Tibial artery (tissue), 4 donors: ENCODE results near the gene SEMA3B.
"Not testable (repeated sequence)": the region's sequence is repeated elsewhere in the genome, so short reads cannot be mapped to it uniquely, and the experiment has no call there.

Source experiments
- DNase-seq, 2 donors: peaks; one replicate each; pipeline ENCODE4 v3.0.0-alpha.2; 2019
- H3K27ac ChIP-seq, 2 donors: fragments of 200-600 bp; sonication (generic) in 1 of 2; 1 replicate in 1 of 2; 2 replicates in 1 of 2; pipeline ENCODE4 v1.5.1; 2018 to 2019; ENCODE audit warnings: mild to moderate bottlenecking in 1 of 2
- H3K27me3 ChIP-seq, 2 donors: fragments of 200-600 bp; sonication (generic) in 1 of 2; one replicate each; pipeline versions ENCODE4 v1.5.1 to v1.6.0; 2016 to 2019
- H3K36me3 ChIP-seq, 3 donors: fragments of 200-600 bp; sonication (generic) in 2 of 3; one replicate each; pipeline ENCODE4 v1.5.1; 2016 to 2019; ENCODE audit warnings: mild to moderate bottlenecking in 2 of 3
- H3K4me1 ChIP-seq, 4 donors: fragments of 200-600 bp; sonication (generic) in 2 of 4; 1 replicate in 3 of 4; 2 replicates in 1 of 4; pipeline ENCODE4 v1.5.1; 2016 to 2019
- H3K4me3 ChIP-seq, 2 donors: fragments of 200-600 bp; sonication (generic) in 1 of 2; 1 replicate in 1 of 2; 2 replicates in 1 of 2; pipeline ENCODE4 v1.5.1; 2018 to 2019; ENCODE audit warnings: mild to moderate bottlenecking in 2 of 2
- H3K9me3 ChIP-seq, 3 donors: fragments of 200-600 bp; sonication (generic) in 1 of 3; one replicate each; pipeline ENCODE4 v1.5.1; 2016 to 2019
- CTCF ChIP-seq, 2 experiments: fragments of 200-600 bp in 1 of 2; fragments of 450-650 bp in 1 of 2; IDR thresholded peaks; one replicate each; pipeline ENCODE4 v1.5.1; 2017 to 2019; ENCODE audit warnings: antibody characterized with exemption in 2 of 2, mild to moderate bottlenecking in 1 of 2, moderate library complexity in 1 of 2
- intact Hi-C: fragments of 100-400 bp; cut with DNase I; formaldehyde crosslinking; loops from one replicate; pipeline ENCODE4 v1.15.0; 2023; ENCODE audit warnings: low total_unique reads

SEMA3B gene

GRCh38 chr3:50260942-50261441, 8.0 kb upstream of the SEMA3B start:
- peaks cover 8 to 58% (median 47%) of the 10 kb centered on the region in 4 donors for H3K4me1 ChIP-seq
- peaks cover 23 to 28% (median 27%) of the 10 kb centered on the region in 3 donors for H3K36me3 ChIP-seq
- no peaks in the 10 kb centered on the region for H3K27me3 ChIP-seq
- no peak for TF ChIP-seq CTCF (IDR thresholded peaks at IDR 0.05)
- H3K4me3 ChIP-seq: peak overlapping the region; percentile 67 to 69
- DNase-seq: no peak
- no peaks in the 10 kb centered on the region for H3K9me3 ChIP-seq
- H3K27ac ChIP-seq: peak overlapping the region; percentile 97 to 100
- intact Hi-C loops: no loop called here

GRCh38 chr3:50261505-50261904, 7.4 kb upstream of the SEMA3B start:
- TF ChIP-seq CTCF (IDR thresholded peaks at IDR 0.05): no peak
- Histone ChIP-seq H3K27me3 (no peaks in the 10 kb centered on the region), H3K9me3 (no peaks in the 10 kb centered on the region), H3K36me3 (peaks cover 18 to 23% (median 22%) of the 10 kb centered on the region in 3 donors), H3K4me1 (peaks cover 8 to 63% (median 52%) of the 10 kb centered on the region in 4 donors), H3K27ac (peak overlapping the region; percentile 97 to 100), H3K4me3 (no peak overlapping the region)
- intact Hi-C loops: no loop called here
- no peak for DNase-seq

- peaks cover 11 to 16% (median 15%) of the 10 kb centered on the region in 3 donors for H3K36me3 ChIP-seq
- peak overlapping the region; percentile 97 to 98 for H3K27ac ChIP-seq
Measured at GRCh38 chr3:50262200-50262599, 6.7 kb upstream of the SEMA3B start.

GRCh38 chr3:50262778-50263177, 6.2 kb upstream of the SEMA3B start:
- DNase-seq: no peak
- Histone ChIP-seq H3K4me1 (peaks cover 8 to 76% (median 64%) of the 10 kb centered on the region in 4 donors), H3K4me3 (no peak overlapping the region), H3K27ac (peak overlapping the region; percentile 96 to 98), H3K36me3 (peaks cover 5 to 10% (median 9%) of the 10 kb centered on the region in 3 donors), H3K9me3 (no peaks in the 10 kb centered on the region), H3K27me3 (no peaks in the 10 kb centered on the region)
- TF ChIP-seq CTCF (IDR thresholded peaks at IDR 0.05): no peak
- intact Hi-C loops: no loop called here

More at GRCh38 chr3:50262200-50262599, 6.7 kb upstream of the SEMA3B start:
- intact Hi-C loops, DNase-seq, H3K4me3 ChIP-seq, H3K27me3 ChIP-seq, H3K9me3 ChIP-seq: not testable (repeated sequence)
- peaks cover 8 to 70% (median 58%) of the 10 kb centered on the region in 4 donors for H3K4me1 ChIP-seq

GRCh38 chr3:50263478-50264382, 5.2 kb upstream of the SEMA3B start:
- DNase-seq: no peak
- intact Hi-C loops: no loop called here
- no peak overlapping the region for H3K4me3 ChIP-seq

More at GRCh38 chr3:50263478-50264382, 5.2 kb upstream of the SEMA3B start:
- H3K36me3 ChIP-seq: peaks cover 0 to under 1% (median 0%) of the 10 kb centered on the region in 3 donors
- peak overlapping the region; percentile 96 to 98 for H3K27ac ChIP-seq
- no peak for TF ChIP-seq CTCF (IDR thresholded peaks at IDR 0.05)
- H3K27me3 ChIP-seq: no peaks in the 10 kb centered on the region
- H3K9me3 ChIP-seq: no peaks in the 10 kb centered on the region
- H3K4me1 ChIP-seq: peaks cover 8 to 85% (median 74%) of the 10 kb centered on the region in 4 donors
